Stimulated activated CD4-positive, alpha-beta T cell treated with anti-CD3 and anti-CD28 coated beads, Interleukin-15, amount 100 ng/mL, for 48 hours (primary cell): ENCODE data around the gene CST6.

Source experiments
- DNase-seq, 2 donors: peaks; one replicate each; pipeline ENCODE4 v3.0.0-alpha.2; 2020; ENCODE audit warnings: low read depth in 2 of 2

CST6 gene, protein sequence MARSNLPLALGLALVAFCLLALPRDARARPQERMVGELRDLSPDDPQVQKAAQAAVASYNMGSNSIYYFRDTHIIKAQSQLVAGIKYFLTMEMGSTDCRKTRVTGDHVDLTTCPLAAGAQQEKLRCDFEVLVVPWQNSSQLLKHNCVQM

DNA sequence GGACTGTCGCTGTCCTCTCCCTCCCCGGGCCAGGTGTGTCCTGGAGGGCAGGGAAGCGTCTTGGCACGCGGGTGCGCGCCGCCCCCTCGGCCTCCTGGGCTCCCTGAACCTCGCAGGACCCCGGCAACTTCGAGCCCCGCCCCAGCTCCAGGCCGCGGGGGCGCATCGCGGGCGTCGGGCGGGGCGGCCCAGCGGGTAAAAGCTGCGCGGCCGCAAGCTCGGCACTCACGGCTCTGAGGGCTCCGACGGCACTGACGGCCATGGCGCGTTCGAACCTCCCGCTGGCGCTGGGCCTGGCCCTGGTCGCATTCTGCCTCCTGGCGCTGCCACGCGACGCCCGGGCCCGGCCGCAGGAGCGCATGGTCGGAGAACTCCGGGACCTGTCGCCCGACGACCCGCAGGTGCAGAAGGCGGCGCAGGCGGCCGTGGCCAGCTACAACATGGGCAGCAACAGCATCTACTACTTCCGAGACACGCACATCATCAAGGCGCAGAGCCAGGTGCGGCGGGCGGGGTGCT, at the start of gene CST6:
Gene CST6 (plus strand): TSS at position 224 of the 519 bp plus-strand sequence. CDS start 37 bp downstream, at position 261.
- no peak for DNase-seq

DNA sequence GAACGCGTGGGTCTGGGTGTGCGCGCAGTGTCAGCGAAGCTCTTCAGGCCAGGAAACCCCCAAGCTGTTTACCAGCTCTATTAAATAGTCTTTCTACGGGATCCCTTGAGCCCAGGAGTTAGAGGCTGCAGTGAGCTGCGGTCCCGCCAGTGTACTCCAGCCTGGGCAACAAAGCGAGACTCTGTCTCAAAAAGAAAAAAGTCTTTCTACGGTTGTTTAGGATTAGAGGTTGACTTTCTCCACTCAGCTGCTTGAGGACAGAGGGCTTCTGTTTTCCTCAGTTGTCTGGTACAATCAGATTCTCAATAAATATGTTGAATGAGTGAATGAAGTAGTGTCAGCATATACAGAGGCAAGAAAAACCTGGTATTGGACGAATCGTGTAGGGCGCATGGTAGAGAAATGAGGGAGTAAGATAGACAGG, 49.7 kb upstream of the CST6 start:
- no peak for DNase-seq

DNA sequence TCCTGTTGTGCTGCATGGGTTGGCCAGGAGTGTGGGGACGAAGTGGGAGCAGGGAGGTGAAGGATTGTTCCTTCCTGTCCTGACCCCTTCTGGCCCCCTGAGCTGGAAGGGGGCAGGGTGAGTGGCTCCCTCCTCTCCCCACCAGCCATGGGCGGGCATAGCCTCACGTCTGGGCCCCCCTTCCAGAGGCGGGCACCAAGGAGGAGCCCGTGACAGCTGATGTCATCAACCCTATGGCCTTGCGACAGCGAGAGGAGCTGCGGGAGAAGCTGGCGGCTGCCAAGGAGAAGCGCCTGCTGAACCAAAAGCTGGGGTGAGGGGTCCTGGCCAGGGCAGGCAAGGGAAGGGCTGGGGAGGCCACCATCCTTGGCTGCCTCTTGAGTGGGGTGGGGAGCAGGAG, 46.9 kb upstream of the CST6 start:
- DNase-seq: no peak

- no peak for DNase-seq
Observed at GRCh38 chr11:65965986-65966762, 45.6 kb upstream of the CST6 start.

- no peak for DNase-seq
Observed at GRCh38 chr11:65967329-65967934, 44.4 kb upstream of the CST6 start.

DNA sequence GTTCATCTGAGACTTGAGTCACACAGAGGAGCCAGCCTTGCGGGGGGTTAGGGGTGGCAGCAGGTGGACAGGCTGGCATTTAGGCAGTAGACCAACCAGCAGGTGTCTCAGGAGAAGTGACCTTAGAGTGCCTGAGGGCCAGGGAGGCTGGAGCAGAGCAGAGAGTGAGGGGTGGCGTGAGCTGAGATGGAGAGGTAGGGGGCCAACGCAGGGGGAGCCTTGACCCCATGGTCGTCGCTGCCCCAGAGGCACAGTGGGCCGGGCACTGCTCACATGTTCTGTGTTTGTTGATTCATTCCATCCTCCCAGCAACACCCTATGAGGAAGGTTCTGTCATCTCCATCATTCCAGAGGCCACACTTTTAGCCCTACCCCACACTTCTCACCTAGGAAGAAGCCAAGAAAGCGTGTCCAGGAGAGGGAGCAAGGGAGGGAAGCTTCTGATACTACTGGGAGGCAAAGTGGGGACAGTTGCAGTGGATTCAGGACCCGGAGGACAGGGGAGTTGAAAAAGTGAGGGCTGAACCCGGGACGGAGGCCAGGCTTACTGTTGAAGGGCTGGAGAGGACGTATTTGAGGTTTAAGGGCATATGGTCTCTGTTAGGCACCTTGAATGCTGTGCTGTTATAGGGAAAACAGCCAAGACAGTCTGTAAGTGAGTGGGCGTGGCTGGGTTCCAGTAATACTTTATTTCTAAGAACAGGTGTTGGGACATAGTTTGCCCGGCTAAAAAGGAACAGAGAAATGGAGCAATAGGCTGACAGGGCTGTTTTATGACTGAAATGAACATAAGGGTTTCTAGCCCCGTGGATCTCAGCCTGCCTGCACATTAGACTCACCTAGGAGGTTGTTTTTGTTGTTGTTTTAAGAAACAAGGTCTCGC, 43.0 kb upstream of the CST6 start:
- no peak for DNase-seq

GRCh38 chr11:65972116-65972515, 39.7 kb upstream of the CST6 start:
- DNase-seq: no peak

GRCh38 chr11:65973439-65974110, 38.2 kb upstream of the CST6 start:
- no peak for DNase-seq

- no peak for DNase-seq
Observed at GRCh38 chr11:65975771-65976170, 36.0 kb upstream of the CST6 start.

- no peak for DNase-seq
Observed at GRCh38 chr11:65976216-65977176, 35.3 kb upstream of the CST6 start.

- no peak for DNase-seq
Observed at GRCh38 chr11:65977621-65978390, 34.0 kb upstream of the CST6 start.

GRCh38 chr11:65978391-65979238, 33.2 kb upstream of the CST6 start:
- DNase-seq: no peak

DNA sequence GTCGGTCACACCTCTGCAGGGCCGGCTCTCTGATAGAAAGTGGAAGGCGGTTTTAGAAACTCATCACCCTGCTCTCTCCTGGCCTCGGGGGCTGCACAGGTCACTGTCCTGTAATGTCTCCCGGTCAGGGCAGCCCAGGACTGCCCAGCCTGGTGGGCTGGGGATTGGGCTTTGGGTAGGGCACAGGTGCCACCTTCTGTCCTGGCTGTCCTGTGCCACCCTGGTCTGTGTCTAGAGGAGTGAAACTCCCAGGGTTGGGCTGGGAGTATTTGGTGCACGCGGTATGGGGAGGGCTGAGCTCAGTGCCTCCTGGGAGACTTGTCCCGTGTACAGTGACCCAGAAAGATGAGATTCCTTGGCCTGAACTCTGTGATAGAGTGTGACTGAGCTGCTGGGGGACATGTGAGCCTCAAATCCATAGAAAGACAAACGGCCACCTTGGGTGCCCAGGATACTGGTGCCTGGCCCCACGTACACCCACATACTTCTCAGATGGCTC, 32.5 kb upstream of the CST6 start:
- DNase-seq: no peak

DNA sequence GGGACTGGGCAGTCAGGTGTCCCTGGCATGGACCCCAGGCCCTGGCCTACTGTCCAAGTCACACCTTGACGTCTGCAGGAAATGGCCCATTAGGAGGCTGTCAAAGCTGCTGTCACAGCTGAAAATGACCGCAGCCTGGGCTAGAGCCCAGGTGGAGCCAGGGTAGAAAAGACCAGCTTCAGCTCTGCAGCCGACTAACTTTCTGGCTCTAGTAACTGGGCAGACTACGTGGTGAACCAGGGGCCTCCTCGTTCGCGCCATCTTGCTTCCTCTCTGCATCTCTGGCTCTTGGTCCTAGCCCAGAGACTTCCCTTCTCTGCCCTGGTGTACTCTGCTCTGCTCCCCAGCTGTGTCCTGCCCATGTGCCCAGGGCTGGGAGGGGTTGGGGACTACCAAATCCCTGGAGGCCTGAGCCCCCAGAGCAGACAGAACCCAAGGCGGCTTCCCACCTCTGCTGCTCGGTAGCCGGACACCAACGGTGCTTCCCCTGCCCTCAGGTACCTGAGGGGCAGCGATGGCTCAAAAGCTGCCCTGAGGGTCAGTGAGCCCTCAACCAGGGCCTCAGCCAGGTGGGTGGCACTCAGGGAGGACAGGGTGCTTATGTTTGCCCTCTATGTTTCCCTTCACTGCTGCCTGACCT, 30.6 kb upstream of the CST6 start:
- DNase-seq: no peak

DNA sequence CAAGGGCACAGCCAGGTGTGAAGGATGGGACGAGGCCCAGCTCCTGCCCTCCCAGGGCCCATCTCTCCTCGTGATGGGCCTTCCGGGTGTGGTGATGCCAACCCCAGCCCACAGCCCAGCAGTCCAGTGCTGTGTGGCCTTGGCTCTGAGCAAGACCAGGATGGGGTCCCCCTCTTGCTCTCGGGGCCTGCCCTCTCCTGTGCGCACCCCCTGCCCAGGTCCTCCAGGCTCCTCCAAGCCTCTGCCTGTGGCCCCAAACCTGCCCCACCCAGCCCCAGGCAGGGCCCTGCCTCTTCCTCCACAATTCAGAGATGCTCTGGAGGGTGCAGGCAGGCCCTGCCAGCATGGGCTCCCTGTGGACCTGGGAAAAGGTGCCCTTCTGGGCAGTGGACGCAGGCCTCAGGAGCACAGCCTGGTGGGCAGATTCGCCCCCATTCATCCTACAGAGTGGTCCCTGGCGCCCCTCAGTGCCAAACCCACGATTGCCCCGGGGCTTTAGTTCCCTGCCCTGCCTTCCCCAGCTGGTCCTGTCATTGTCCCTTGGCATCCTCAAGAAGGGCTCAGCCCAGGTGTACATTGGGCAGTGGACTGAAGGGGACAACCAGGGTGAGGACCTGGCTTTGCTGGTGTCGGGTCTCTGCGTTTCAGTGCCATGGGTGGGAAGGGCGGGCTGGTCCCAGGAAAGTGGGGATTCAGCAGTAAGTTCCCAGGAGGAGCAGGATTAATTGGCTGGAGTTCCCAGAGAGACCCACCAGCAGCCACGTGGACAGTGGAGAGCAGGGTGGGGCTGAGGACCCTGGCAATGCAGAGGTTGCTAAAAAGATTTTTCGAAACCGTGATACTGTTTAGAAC, 29.6 kb upstream of the CST6 start:
- DNase-seq: no peak

- no peak for DNase-seq
Observed at GRCh38 chr11:65982824-65983588, 28.8 kb upstream of the CST6 start.
